Left lung (tissue), 10 donors: ENCODE data around the gene SCRG1. TPM values are rescaled to one million over a fixed set of nuclear protein-coding genes. Genes with fewer than 3 reads are reported as not detected.

Experiments used
- ATAC-seq: fragments of 200-7000 bp; cut with Tn5 transposase; one replicate; pipeline ENCODE4 v1.9.1; 2020; ENCODE audit warnings: moderate library complexity
- DNase-seq, 4 donors: peaks; one replicate each; pipeline ENCODE4 v3.0.0-alpha.2; 2013 to 2020
- H3K27ac ChIP-seq, 2 donors: fragments of 200-600 bp; sonication (generic) in 1 of 2; one replicate each; pipeline versions ENCODE4 v1.5.0 to v1.8.0; 2020 to 2021
- H3K27me3 ChIP-seq, 2 donors: fragments of 200-600 bp; sonication (generic) in 1 of 2; one replicate each; pipeline versions ENCODE4 v1.5.0 to v1.8.0; 2020 to 2021
- H3K36me3 ChIP-seq, 2 donors: fragments of 200-600 bp; sonication (generic) in 1 of 2; one replicate each; pipeline versions ENCODE4 v1.5.0 to v1.8.0; 2020 to 2021
- H3K4me1 ChIP-seq, 2 donors: fragments of 200-600 bp; one replicate each; pipeline ENCODE4 v1.8.0; 2021
- H3K4me3 ChIP-seq, 2 donors: fragments of 200-600 bp; sonication (generic) in 1 of 2; one replicate each; pipeline versions ENCODE4 v1.5.0 to v1.8.0; 2020 to 2021; ENCODE audit warnings: mild to moderate bottlenecking in 1 of 2
- H3K9me3 ChIP-seq, 2 donors: fragments of 200-600 bp; sonication (generic) in 1 of 2; one replicate each; pipeline versions ENCODE4 v1.5.0 to v1.8.0; 2020 to 2021
- CTCF ChIP-seq, 2 donors: fragments of 200-600 bp; sonication (generic) in 1 of 2; IDR thresholded peaks; one replicate each; pipeline versions ENCODE4 v1.5.0 to v1.8.0; 2021; ENCODE audit warnings: antibody characterized with exemption in 2 of 2
- intact Hi-C, 2 donors: fragments of 100-400 bp; cut with DNase I; formaldehyde crosslinking; loops; one replicate each; pipeline versions ENCODE4 v1.11.2 to v1.14.2; 2022
- polyA plus RNA-seq, 6 donors: library from polyadenylated mRNA; unstranded; fragments of 120-200 nt; gene quantifications; one replicate each; pipeline ENCODE4 v1.2.1, GENCODE V29; 2013; ENCODE audit not compliant: insufficient read length in 6 of 6
- total RNA-seq, 2 donors: library from RNA; stranded (reverse); fragmentation: NEBNext Ultra II Directional; extraction: Animal tissue kit (Norgen Biotek cat#: 25700); gene quantifications; one replicate each; pipeline ENCODE4 v1.2.1, GENCODE V29; 2021
- donor health status: DM: no; HTN: yes; CAD: no.
- donor health status: DM: no; HTN: no; CAD: no.

SCRG1 gene
- total and polyA plus RNA-seq, 8 donors: 0.36 to 0.85 (median 0.56) TPM

- no peaks in the 10 kb centered on the region for H3K27me3 ChIP-seq
- intact Hi-C loops: no loop called here
- ATAC-seq (peak; percentile 90), DNase-seq (no peak)
- no peak overlapping the region for H3K4me3 ChIP-seq
- TF ChIP-seq CTCF (IDR thresholded peaks at IDR 0.05): no peak
- H3K36me3 ChIP-seq: no peaks in the 10 kb centered on the region
- H3K9me3 ChIP-seq: no peaks in the 10 kb centered on the region
- no peaks in the 10 kb centered on the region for H3K4me1 ChIP-seq
- no peak overlapping the region for H3K27ac ChIP-seq
Observed at GRCh38 chr4:173357939-173358338, 41.0 kb downstream of the SCRG1 start.

GRCh38 chr4:173347467-173347866 is 51.4 kb downstream of the SCRG1 start:
- no peaks in the 10 kb centered on the region for H3K9me3 ChIP-seq
- no peaks in the 10 kb centered on the region for H3K27me3 ChIP-seq
- TF ChIP-seq CTCF (IDR thresholded peaks at IDR 0.05): no peak
- DNase-seq (no peak), ATAC-seq (no peak)
- intact Hi-C loops: no loop called here
- H3K4me1 ChIP-seq: no peaks in the 10 kb centered on the region
- H3K27ac ChIP-seq: no peak overlapping the region
- no peaks in the 10 kb centered on the region for H3K36me3 ChIP-seq
- no peak overlapping the region for H3K4me3 ChIP-seq

GRCh38 chr4:173346074-173346473 is 52.8 kb downstream of the SCRG1 start:
- no peaks in the 10 kb centered on the region for H3K36me3 ChIP-seq
- no peak for TF ChIP-seq CTCF (IDR thresholded peaks at IDR 0.05)
- H3K4me3 ChIP-seq: no peak overlapping the region
- H3K27ac ChIP-seq: no peak overlapping the region
- DNase-seq (no peak), ATAC-seq (no peak)
- intact Hi-C loops: no loop called here
- H3K4me1 ChIP-seq: no peaks in the 10 kb centered on the region
- no peaks in the 10 kb centered on the region for H3K9me3 ChIP-seq
- no peaks in the 10 kb centered on the region for H3K27me3 ChIP-seq

GRCh38 chr4:173345648-173346047 is 53.3 kb downstream of the SCRG1 start:
- ATAC-seq: no peak

GRCh38 chr4:173343832-173344397 is 55.0 kb downstream of the SCRG1 start:
- ATAC-seq (no peak), DNase-seq (no peak)
- no peaks in the 10 kb centered on the region for H3K27me3 ChIP-seq
- H3K9me3 ChIP-seq: no peaks in the 10 kb centered on the region
- H3K4me3 ChIP-seq: no peak overlapping the region
- no peaks in the 10 kb centered on the region for H3K4me1 ChIP-seq
- intact Hi-C loops: no loop called here
- no peak overlapping the region for H3K27ac ChIP-seq
- TF ChIP-seq CTCF (IDR thresholded peaks at IDR 0.05): no peak
- H3K36me3 ChIP-seq: no peaks in the 10 kb centered on the region

More at GRCh38 chr4:173345648-173346047, 53.3 kb downstream of the SCRG1 start:
- intact Hi-C loops: no loop called here
- Histone ChIP-seq H3K9me3 (no peaks in the 10 kb centered on the region), H3K4me1 (no peaks in the 10 kb centered on the region), H3K36me3 (no peaks in the 10 kb centered on the region), H3K27ac (no peak overlapping the region), H3K27me3 (no peaks in the 10 kb centered on the region), H3K4me3 (no peak overlapping the region)
- no peak for TF ChIP-seq CTCF (IDR thresholded peaks at IDR 0.05)
- no peak for DNase-seq
